ENCODE results near the gene PLEKHF1.
A peak's percentile ranks its signal among the peaks of the same experiment; 100 is the strongest.
"Not testable (repeated sequence)": the region's sequence is repeated elsewhere in the genome, so short reads cannot be mapped to it uniquely, and the experiment has no call there.

PLEKHF1 gene

DNA sequence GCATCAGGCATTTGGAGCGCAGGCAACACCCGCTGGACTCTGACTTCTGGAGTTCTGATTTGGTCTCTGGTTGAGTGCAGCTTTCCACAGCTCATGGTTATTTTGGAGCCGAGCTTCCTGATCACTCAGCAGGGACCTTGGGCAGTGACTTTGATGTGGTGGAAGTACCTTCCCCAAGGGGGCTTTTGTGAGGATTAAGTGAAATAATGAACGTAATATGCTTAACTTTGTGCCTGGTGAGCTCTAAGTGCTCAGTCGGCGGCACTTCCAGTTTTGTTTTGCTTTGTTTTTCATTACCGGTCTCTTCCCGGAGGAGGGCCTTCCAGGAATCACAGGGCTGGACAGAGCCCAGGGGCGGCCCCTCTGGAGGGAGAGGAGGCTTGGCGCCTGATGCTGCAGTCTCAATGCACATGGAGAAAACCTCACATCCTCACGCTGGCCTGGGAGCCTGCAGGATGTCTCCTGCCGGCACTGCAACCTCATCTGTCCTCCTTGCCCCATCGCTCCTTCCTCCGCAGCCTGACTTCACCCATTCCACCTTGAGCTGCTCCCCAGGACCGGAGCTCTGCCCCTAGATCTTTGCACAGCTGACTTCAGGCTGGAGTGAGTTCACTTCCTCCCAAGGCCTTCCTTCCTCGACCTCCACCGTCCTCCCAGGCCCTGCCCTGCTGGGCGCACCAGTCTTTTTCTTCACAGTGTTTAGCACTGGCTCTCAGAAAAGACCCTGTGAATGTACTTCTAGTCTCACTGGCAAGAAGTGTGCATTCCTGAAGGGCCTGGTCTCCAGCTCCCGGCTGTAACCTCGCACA lies 1.5 kb downstream of the PLEKHF1 start:
- DNase-seq, result peak; percentile 28 to 38

DNA sequence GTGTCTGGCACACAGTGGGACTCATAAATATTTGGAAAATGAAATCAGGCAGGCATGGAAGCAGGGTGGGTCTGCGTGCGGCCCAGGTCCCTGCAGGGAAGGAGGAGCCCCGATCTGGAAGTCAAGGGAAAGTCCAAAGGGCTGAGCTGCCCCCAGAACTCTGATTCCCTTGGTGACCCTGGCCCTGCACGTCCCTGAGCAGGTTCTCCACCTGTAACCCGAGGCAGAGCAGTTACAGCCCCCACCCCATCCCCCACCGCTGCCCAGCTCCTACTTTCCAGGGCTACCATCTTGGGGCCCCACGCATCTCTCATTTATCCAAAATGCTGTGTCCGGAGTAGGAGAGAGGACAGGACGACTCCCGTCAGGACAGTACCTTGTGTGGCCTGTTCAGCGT lies 2.1 kb downstream of the PLEKHF1 start:
- DNase-seq, result no peak

DNA sequence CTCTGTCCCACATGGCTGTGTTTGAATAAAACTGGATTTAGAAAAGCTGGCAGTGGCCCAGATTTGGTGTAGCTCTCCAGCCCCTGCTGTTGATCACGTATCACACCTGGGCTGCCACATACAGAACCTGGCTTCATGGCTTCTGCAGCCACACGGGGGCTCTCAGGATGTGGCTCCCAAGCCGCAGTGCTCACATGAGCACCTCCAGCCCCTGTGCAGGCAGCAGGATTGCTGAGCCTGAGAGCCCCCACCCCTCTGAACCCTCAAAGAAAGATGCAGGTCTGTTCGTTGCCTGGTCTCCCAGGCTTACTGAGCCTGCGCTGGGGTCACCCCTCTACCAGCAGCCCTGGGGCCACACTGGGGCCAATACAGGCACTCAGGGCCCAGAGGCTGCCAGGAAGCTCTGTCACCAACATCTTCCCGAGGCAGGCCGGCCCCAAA lies 2.7 kb downstream of the PLEKHF1 start:
- DNase-seq, result peak; percentile 50 to 60

DNA sequence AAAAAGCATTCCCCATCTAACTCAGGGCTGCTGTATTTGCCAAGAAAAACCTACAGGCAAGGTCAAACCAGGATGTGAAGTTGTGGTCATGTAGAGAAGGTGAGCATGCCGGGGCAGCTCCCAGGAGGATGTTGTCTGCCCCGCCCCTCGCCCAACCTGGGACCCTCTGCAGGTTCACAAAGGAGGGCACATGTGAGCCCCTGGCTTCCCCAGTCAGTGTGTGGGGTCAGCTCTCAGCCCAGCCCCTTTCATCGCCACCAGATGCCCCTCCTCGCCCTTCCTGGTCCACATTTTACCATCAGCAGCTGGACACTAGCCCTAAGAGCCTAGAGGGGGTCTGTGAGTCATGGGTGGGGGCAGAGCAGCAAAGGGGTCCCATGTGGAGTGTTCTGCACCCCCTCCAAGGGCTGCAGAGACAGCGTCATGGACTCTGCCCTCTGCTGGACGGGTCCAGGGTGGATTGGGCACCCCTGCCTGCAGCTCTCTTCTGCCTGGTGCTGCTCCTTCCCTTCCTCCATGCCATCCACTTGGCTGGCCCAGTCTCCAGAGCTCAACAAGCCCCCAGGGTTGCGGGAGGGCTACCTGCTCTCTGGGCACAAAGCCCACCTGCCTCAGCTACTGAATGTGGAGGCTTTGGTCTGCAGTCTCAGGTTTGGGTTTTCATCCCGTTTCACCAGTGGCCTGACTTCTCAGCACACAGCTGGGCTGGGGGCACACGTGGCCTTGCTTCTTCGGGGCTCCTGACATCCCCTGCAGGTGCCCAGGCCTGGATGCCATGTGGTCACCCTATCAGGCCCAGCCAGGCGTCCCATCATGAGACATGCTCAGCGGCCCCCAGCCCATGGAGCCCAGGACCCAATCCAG lies 3.7 kb downstream of the PLEKHF1 start:
- no peak for DNase-seq

DNA sequence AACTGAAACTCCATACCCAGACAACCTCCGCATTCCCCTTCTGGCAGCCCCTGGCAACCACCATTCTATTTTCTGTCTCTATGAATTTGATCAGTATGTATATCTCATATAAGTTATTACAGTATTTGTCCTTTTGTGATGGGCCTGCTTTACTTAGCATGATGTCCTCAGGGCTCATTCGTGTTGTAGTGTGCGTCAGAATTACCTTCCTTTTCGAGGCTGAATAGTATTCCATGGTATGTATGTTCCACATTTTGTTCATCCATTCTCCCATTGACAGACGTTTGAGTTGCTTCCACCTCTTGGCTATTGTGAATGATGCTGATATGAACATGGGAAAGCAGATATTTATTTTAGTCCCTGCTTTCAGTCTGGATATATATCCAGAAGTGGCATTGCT lies 5.0 kb downstream of the PLEKHF1 start:
- no peak for DNase-seq

DNA sequence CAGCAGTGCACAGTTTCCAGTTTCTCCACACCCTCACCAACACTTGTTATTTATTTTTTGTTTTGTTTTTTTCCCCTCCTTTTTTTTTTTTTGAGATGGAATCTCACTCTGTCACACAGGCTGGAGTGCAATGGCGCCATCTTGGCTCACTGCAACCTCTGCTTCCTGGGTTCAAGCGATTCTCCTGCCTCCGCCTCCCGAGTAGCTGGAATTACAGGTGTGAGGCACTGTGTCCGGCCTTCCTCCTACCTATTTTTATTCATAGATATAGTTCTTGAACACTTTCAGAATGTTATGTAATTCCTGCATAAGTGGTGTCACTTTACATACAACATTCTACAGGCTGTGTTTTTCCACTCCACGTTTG lies 5.7 kb downstream of the PLEKHF1 start:
- not testable (repeated sequence) for DNase-seq

DNA sequence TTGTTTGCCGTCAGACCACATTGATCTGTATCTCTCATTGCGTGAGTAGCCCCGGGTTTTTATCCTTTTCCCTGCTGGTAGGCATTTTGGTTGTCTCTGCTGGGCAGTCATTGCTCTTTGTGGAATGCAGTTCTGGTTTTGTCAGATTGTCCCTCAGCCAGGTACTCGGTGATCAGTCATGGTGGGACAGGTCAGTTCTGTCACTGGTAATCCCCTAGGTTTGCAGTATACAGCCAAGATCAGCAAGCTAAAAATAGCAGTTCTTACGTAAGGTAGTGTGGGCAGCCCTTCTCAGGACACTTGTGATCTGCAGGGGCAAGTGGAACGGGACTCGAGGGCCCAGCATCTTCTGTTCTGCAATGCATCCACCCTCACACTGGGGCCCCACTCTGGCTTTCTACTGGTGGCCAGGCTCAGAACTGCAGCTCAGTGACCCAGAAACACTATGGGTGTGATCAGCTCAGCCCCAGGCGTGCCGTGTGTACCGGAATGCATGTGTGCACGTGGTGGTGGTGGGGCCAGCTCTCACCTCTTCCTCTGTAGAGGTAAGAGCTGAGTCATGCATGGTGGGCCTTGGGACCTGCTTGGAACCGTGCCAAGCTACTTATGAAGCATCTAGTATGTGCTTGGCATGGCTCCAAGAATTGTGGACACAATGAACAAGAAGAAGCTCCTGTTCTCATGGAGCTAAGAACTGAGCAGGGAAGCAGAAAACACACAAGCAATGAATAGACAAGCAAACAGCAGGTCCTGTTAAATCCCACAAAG lies 6.3 kb downstream of the PLEKHF1 start:
- DNase-seq, result peak; percentile 82 to 87

DNA sequence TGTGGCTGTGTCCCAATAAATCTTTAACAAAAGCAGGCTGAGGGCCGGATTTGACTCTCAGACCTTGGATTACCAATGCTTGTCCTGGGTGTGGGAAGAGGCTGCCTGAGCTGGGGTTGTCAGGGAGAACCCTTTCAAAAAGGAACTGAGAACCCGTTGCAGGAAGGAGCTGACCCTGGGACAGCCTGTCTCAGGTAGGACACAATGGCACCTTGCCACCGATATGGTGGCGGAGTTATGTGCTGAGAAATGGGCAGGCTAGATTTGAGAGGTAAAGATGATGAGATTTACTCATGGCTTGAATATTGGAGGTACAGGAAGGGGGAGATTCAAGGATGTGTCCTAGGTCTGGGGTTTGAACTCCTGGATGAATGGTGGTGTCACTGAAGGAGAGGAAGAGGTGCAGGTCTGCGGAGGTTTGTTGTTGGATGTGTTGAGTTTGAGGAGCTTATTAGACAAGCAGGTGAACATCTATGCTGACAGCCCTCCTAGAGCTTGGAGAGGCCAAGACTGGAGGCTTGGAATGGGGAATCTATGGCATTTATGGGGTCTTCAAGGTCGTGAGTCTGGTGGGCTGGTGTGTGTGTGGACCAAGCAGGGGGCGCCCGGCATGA lies 7.2 kb downstream of the PLEKHF1 start:
- peak in 1 of 2 donors; percentile 37 for DNase-seq

DNA sequence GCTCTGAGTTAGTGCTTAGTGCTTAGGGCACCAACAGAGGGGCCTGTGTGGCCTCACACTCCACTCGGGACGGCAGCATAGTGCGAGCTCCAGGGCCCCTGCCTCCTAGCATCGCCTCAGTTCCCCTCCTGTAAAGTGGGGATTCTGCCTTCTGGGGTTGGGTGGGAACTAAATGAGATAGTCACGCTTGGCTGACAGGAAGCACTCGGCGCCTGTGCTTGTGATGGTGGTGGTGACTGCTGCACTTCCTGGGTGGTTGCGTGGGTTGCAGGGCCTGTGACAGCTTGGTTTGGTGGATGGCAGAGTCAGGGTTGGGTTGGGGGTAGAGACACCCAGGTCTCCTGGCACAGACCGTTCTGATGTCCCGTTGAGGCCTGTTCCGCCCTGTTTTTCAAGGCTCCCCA lies 7.7 kb downstream of the PLEKHF1 start:
- DNase-seq, result peak; percentile 83 to 87

DNA sequence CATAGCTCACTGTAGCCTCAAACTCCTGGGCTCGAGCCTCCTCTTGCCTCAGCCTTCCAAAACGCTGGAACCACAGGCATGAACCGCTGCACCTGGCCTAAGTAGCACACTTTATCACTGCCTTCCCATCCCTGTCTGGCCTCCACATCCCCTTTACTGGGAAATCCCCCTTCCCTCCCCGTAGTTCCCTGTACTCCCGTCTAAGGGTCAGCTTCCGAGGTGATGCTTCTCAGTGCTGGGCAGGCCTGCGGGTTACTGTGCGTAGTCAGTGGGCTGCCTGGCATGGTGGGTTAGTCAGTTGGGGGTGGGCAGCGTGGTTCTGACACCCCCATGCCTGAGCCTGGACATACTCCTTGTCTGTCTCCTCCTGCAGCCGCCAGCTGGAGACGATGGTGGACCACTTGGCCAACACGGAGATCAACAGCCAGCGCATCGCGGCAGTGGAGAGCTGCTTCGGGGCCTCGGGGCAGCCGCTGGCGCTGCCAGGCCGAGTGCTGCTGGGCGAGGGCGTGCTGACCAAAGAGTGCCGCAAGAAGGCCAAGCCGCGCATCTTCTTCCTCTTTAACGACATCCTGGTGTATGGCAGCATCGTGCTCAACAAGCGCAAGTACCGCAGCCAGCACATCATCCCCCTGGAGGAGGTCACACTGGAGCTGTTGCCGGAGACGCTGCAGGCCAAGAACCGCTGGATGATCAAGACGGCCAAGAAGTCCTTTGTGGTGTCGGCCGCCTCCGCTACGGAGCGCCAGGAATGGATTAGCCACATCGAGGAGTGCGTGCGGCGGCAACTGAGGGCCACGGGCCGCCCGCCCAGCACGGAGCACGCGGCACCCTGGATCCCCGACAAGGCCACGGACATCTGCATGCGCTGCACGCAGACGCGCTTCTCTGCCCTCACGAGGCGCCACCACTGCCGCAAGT lies 8.4 kb downstream of the PLEKHF1 start:
- DNase-seq, result peak in 1 of 2 donors; percentile 36

DNA sequence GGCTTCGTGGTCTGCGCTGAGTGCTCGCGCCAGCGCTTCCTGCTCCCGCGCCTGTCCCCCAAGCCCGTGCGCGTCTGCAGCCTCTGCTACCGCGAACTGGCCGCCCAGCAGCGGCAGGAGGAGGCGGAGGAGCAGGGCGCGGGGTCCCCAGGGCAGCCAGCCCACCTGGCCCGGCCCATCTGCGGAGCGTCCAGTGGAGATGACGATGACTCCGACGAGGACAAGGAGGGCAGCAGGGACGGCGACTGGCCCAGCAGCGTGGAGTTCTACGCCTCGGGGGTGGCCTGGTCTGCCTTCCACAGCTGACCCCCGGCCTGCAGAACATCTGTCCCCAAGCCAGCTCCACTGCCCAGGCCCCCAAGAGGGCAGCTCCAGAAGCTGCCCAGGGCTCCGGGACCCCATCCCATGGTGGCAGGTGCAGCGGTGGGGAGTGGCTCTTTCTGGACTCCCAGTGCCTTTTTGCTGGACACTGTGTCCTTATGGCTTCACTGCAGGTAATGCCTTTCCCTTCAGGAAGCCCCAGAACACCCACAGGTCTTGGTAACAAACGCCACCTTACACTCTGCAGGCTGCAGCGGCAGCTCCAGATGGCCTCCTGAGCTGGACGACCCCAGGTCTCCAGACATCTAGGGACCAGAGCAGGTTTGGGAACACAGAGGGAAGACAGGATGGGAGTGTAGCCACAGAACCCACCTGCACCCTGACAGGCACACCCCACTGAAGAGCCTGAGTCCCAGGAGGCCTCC lies 9.3 kb downstream of the PLEKHF1 start:
- no peak for DNase-seq

DNA sequence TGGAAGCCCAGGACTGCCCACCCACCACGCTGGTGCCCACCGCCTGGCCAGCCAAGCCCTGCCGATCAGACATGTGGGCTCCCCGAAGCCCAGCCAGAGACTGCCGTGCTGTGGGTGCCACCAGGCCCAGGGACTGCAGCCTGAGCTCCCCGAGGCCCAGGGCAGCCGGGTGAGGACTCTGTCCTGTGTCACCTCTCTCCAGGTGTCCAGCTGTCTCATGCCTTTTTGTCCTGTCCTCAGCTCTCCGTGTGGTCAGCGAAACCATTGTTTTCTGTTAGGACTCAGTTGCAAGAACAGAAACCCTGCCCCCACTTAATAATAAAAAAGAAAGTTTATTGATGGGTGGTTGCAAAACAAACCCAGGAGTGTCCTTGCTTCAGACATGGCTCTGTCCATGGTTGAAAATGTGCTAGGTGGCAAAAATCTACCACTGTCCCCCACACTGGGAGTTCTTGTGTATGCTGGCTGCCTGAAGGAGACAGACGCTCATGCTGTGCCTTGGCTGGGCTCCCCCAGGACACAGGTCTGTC lies 9.9 kb downstream of the PLEKHF1 start:
- no peak for DNase-seq

DNA sequence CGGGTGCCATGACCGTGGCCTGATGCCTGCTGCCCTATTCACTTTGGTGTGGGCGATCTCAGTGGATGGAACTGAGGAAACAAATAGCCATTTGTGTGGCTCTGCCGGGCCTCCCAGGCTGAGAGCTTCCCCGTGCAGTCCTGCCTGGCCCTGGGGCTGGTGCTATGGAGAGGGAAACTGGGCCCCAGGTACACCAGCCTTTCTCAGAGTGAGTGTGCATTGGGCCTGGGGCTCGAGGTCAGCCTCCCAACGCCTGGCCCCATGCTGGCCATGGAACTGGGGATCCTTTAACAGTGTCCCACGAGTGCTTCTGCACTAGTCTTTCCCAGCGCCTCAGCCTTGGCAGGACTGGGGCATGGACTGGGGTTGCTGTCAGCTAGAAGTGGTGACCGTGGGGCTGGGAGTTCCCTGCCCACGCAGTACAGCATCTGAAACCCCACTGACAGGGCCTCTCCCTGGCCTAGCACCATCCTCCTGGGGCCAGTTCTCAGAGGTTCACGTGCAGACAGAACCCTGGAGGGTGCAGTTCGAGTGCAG lies 10.5 kb downstream of the PLEKHF1 start:
- no peak for DNase-seq

DNA sequence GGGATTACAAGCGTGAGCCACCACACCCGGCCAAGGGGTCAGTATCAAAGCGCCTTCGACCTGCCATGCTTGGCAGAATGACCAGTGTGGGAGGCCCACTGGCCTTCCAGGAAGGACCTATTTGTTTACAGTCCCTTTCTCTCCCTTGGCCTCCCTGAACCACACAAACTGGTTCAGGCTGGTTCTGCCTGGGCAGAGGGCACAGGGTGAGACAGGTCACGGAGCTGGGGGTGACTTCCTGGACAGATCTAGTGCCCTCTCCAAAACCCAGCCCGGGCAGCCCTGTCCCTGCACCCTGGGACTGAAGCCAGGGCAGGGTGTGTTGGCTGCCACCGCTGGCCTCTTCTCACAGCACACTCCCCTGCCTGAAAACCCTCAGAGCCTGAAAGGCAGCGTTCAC lies 11.3 kb downstream of the PLEKHF1 start:
- DNase-seq, result no peak

DNA sequence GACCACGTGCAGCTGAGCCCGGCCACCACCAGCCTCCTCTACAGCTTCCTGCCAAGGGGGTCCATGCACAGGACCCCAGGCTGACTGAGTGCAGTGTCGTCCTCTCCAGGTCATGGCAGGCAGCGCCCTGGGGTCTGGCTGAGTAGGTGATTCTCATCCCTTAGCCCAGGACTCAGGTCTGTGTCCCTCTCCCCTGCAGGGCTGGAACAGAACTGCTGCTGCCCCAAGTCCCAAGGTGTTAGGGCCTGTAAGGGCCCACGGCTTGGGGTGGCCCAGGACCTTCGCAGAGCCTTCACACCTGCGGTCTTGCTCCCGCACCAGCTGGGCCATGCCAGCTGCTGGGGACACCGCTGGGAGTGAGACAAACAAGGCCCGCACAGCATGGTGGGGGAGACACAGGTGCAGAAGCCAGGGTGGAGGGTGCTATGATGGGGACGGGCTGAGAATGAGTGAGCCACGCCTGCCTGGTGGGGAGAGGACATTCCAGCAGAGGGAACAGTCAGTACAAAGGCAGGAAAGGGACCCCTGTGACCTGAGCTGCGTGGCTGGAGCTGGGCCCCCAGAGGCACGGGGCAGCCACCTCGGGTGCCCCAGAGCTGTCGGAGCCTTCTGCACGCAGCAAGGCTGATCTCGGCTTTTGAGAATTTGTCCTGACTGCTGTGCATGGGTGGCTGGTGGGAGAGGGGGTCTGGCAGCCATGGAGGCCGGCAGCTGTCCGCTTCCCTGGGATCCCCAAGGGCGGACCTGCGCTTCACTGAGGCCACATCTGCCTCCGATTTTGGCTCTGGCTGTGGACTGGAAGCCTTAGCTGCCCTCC lies 11.9 kb downstream of the PLEKHF1 start:
- DNase-seq, result no peak

DNA sequence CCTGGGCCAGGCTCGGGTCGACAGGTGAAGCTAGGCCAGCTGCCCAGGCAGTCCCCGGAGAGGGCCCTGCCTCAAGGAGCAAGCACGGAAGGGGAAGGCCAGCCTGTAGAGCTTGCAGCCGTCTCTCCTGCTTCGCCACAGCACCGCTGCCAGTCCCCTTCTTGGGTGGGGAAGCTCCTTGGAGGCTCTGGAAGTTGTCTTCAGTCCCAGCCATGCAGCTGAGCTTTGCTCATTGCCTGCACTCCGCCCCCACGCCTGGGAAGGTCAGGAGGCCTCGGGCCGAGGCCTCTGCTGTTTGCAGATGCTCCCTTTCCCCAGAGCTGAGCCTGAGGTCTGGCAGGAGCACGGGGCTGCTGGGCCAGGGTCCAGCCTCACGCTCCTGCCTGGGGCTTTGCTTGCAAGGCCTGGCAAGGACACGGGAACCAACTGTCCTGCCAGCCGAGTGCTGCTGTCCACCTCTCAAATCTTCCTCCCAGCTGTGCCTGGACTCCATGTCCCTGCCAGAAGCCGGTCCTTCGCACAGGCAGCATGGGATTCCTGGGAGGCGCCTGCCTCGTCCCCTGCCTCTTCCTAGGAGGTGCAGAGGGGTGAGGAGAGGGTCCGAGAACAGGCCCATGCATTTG lies 13.3 kb downstream of the PLEKHF1 start:
- no peak for DNase-seq

DNA sequence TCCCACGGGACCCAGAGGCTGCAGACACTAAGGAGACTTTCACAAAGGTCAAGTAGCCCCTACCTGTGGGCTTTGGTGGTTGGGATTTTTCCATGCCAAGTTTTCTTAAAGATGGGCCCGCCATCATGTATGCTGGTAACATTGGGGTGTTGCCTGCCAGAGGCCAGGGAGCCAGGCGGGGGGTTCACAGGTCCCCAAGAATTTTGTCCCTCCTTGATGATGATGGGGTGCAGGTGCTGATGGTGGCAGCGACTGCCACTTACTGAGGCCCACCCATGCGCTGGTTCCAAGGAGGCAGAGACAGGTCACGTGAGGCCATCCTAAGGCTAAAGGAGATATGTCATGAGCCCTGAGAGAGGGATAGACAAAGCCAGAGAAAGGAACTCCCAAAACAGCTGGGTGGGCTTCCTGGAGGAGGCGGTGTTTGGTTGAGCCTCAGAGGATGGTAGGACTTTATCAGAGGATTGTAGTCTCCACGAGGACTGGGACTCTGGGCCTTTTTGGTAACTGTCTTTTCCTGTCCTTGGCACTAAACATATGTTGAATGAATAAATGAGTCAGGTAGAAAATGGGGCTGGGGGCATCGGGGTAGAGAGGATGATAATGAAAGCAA lies 14.4 kb downstream of the PLEKHF1 start:
- DNase-seq, result no peak

DNA sequence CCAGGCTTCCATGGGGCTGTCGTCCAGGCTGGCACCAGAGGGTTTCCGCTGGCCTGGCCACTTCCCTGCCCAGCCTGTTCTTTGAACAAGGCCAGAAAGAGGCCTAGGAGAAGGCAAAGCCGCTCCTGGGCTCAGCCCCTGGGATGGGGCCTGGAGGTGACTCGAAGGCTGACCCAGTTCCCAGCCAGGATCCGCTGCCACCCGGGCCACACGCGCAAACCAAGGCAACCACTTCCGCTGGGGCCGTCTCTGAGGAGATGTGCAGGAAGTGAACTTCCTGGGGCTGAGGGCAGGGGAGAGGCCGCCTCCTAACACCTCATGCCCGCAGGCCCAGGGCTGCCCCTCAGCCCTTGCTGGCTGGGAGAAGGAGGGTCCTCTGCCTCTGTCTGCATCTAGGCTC lies 15.2 kb downstream of the PLEKHF1 start:
- peak; percentile 80 to 86 for DNase-seq

DNA sequence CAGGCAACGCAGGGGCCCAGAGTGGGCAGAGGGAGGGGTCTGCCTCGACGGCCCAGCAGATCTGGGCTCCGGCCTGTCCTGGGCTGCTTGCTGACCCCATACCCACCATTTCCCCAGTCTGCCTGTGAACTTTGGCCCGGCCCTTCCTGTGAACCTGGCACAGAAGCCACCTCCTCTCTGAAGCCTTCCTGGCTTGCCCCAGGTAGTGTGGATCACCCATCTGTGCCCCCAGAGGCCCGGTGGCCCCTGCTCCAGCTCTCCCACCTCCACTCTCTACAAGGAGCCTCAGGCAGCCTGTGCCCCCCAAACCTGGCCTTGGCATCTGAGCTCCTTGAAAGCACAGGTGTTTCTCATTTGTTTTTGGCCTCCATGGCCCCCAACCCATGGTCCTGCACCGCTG lies 15.7 kb downstream of the PLEKHF1 start:
- no peak for DNase-seq

All from stimulated activated CD4-positive, alpha-beta T cell treated with anti-CD3 and anti-CD28 coated beads, Interleukin-2, amount 100 ng/mL, for 24 hours (primary cell).